ENCODE results near the gene RHOT2.

RHOT2 gene

DNA sequence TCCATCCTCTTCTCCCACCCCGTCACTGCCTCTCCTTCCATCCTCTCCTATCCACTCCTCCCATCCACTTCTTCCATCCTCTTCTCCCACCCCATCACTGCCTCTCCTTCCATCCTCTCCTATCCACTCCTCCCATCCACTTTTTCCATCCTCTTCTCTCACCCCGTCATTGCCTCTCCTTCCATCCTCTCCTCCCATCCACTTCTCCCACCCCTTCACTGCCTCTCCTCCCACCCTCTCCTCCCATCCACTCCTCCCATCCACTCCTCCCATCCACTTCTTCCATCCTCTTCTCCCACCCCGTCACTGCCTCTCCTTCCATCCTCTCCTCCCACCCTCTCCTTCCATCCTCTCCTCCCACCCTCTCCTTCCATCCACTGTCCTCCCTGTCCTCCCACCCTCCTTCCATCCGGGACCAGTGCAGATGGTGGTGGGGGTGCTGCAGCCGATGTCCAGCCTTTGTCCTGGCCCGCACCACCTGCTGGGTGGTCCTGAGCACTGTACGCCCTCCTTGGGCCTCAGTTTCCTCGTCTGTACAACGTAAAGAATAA lies 36.0 kb upstream of the RHOT2 start:
- DNase-seq: no peak

DNA sequence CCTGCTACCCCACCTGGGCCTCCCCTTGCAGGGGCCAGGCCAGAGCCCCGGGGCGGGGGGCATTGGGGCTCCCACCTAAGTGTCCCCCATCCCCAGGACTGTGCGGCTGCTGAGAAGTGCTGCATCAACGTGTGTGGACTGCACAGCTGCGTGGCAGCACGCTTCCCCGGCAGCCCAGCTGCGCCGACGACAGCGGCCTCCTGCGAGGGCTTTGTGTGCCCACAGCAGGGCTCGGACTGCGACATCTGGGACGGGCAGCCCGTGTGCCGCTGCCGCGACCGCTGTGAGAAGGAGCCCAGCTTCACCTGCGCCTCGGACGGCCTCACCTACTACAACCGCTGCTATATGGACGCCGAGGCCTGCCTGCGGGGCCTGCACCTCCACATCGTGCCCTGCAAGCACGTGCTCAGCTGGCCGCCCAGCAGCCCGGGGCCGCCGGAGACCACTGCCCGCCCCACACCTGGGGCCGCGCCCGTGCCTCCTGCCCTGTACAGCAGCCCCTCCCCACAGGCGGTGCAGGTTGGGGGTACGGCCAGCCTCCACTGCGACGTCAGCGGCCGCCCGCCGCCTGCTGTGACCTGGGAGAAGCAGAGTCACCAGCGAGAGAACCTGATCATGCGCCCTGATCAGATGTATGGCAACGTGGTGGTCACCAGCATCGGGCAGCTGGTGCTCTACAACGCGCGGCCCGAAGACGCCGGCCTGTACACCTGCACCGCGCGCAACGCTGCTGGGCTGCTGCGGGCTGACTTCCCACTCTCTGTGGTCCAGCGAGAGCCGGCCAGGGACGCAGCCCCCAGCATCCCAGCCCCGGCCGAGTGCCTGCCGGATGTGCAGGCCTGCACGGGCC lies 35.2 kb upstream of the RHOT2 start:
- DNase-seq: no peak

DNA sequence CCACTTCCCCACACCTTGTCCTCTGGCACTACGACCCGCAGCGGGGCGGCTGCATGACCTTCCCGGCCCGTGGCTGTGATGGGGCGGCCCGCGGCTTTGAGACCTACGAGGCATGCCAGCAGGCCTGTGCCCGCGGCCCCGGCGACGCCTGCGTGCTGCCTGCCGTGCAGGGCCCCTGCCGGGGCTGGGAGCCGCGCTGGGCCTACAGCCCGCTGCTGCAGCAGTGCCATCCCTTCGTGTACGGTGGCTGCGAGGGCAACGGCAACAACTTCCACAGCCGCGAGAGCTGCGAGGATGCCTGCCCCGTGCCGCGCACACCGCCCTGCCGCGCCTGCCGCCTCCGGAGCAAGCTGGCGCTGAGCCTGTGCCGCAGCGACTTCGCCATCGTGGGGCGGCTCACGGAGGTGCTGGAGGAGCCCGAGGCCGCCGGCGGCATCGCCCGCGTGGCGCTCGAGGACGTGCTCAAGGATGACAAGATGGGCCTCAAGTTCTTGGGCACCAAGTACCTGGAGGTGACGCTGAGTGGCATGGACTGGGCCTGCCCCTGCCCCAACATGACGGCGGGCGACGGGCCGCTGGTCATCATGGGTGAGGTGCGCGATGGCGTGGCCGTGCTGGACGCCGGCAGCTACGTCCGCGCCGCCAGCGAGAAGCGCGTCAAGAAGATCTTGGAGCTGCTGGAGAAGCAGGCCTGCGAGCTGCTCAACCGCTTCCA lies 34.4 kb upstream of the RHOT2 start:
- no peak for DNase-seq

DNA sequence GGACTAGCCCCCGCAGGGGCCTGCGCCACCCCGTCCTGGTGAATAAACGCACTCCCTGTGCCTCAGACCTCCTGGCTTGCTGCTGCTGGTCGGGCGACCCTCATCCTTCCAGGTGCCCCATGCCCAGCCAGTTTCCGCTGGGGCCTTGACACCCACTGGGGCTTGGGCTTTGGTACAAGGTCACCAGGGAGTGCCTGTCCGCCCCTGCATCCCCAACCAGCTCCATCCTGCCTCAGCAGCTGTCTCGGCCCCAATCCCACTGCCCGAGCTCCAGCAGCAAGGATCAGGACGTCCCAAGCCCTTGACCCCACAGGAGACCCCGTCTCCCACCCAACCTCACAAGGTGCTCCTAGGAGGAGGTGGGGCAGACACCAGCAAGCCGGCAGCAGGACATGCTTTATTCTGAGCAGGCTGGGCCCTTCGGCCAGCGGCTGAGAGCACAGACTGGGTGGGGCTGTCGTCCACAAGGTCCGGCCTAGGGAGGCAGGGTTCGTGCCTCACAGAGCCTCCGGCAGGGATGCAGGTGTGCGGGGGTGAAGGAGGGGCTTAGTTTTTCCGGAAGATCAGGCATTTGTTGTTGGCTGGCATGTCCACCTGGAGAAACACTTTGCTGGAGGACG lies 33.8 kb upstream of the RHOT2 start:
- no peak for DNase-seq

DNA sequence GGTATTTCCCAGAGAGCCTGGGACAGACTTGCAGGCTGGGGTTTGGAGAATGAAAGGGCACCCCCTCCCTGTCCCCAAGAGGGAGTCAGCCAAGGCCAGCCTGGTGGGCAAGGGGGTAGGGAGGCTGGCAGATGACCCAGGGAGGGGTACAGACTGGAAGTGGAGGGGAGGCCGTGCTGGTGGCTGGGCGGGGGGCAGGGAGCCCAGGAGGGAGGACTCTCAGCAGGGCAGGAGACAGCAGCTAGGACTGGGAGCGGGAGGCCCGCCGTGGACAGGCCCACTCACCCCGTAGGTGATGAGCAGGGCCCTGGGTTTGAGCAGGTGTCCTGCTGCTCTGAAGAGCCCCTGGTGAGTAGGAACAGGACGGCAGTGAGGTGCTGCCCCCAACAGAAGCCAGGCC lies 32.9 kb upstream of the RHOT2 start:
- no peak for DNase-seq

DNA sequence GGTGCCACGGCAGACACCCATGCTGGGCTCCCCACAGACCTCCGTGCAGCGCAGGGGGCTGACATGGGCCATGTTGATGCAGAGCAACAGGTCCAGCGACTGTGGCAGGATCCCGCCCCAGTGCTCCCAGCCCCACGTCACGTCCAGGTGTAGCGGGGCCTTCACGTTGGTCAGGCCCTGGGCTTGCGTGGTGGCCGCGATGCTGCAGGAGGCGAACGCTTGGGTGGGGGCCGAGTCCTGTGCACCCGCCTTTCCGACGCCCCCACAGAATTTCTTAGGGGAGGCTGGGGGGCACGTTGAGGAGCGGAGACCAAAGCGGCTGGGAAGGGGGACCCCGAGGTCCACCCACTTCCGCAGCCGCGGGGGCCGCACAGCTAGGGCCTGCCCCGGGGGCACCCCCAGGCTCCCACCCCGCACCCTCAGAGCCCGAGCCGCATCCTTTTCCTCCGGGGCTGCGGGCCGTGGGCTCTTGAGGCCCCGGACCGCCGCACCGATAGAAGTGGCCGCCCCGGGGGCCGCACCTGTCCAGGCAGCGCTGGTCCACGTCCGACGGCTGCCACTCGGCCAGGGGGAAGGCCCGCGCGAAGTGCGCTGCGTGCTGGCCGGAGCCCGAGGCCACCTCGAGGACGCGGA lies 32.2 kb upstream of the RHOT2 start:
- DNase-seq: no peak

DNA sequence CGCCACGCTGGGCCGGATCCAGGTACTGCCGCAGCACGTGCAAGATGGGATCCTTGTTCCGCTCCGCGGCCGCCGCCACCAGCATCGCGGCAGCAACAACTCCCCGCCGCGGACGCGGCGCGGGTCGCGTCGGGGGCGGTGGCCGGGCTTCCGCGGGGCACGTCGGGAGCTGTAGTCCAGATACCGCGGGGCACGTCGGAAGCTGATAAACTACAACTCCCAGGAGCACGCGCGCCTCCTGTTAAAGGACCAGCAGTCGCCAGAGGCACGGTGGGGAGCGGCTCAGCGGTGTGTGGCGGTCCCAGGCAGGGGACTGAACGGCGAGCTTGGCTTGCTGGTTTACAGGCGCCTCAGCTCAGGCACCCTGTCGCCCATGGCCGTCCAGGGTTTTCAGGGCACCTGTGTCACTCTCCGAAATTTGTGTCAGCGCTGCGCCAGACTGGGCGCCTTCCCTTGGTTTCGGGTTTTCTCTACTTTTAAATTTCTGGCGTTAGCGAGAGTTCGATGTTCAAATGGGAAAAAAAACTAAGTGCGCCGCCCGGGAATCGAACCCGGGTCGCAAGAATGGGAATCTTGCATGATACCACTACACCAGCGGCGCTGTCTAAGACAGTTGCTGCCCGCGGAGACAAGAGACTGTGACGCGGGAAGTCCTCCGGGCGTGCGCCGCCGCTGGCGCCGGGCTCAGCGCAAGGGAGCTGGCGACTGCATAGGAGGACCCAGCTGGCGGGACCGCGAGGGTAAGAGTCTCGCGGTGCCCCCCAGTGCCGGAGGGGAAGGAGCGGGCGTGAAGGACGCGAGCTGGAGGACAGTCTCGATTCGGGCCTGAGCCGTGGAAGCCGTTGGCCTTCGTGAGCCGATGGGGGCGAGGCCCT lies 31.5 kb upstream of the RHOT2 start, which contains the start of gene METTL26:
TSS of gene METTL26 (minus strand) at position 100 of the 875 bp plus-strand sequence. CDS start at position 85, 15 bp downstream.
- DNase-seq: peak; percentile 98

DNA sequence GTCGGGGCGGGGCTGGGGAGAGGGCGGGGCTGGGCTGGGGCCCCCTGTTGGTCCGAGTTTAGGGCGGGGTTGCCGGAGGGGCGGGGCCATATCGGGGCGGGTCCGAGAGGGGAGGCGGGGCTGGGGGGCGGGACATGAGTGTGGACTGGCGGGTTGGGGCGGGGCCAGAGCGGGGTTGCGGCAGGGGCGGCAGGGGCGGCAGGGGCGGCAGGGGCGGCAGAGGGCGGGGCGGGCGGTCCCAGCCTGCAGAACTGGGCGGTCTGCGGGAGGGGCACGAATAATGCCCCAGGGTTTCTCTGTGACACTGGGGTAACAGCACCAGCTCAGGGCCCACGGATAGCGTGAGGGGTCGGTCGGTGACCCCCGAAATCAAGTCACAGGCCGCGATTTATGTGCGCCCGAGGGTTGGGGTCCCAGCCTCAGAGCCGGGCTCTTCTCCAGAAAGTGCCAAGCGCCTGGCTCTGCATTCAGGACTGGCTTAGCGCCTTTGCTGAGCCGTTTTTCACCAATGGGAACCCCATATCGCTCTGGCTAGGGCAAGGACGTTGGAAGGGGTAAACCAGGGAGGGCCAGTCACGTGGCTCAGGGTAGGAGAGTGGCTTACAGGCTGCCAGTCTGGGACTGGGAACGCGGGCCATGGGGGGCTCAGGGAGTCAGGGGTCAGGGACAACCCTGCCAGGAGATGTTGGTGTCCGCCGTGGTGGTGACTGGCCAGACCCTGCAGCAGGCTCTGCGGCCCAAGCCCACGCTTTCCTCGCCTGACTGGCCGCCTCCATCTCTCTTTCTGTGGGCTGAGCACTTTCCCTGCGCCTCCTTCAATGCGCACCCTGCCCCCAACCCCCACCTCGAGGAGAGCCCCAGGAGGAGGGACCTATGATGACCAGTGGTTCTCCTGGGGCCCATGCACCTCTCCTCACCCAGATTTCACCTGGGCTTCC lies 30.6 kb upstream of the RHOT2 start:
- peak; percentile 68 for DNase-seq

DNA sequence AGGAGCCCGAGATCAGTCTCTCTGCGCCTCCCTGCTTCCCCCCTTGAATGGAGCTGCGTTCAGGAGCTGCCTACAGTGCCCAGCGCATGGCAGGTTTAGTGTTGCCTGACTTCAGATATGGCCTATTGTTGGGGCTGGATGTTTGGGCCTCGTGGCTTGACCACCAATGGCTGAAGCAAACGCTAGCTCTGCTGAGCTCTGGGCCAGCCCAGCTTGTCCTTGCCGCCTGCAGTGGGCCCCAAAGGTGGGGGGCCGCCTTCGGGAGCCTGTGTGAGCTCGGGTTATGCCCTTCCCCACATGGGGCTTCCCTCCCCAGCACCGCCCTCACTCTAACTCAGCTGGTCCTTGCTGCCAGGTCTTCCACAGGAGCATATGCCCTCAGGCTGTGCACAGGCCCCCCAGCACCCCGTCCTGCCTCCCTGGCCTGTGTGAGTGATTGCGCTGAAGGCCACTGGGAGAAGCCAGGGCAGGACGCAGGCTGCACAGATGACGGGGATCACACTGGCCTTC lies 29.8 kb upstream of the RHOT2 start:
- no peak for DNase-seq

DNA sequence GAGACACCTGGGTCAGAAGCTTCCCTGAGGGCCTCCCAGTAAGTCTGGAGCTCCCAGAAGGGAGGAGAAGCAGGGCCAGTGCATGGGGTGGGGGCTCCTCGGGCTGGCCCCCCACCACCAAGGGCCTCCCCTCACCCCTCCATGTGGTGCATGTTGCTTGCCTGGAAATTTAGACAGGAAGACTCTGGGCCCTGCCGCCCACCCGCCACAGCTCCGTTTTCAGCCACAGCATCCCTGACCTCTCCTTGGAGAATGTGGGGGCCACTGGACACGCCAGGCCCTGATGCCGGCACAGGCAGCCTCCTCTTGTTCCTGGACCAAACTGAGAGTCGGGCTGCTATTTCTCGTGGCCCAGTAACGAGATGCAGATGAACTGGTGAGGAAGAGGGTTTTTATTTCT lies 29.1 kb upstream of the RHOT2 start:
- DNase-seq: no peak

DNA sequence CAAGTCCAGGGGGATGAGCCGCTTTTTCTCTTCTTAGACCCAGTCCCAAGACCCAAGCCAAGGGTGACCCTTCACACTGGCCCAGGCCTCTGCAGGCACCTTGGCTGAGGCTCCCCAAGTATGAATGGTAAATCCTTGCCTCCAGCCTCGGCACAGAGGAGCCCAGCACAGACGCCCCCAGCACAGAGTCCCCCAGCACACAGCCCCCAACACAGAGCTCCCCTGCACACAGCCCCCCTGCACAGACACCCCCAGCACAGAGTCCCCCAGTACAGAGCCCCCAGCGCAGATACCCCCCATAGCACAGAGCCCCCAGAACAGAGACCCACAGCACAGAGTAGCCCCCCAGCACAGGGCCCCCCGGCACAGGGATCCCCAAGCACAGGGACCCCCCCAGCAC lies 27.3 kb upstream of the RHOT2 start:
- no peak for DNase-seq

DNA sequence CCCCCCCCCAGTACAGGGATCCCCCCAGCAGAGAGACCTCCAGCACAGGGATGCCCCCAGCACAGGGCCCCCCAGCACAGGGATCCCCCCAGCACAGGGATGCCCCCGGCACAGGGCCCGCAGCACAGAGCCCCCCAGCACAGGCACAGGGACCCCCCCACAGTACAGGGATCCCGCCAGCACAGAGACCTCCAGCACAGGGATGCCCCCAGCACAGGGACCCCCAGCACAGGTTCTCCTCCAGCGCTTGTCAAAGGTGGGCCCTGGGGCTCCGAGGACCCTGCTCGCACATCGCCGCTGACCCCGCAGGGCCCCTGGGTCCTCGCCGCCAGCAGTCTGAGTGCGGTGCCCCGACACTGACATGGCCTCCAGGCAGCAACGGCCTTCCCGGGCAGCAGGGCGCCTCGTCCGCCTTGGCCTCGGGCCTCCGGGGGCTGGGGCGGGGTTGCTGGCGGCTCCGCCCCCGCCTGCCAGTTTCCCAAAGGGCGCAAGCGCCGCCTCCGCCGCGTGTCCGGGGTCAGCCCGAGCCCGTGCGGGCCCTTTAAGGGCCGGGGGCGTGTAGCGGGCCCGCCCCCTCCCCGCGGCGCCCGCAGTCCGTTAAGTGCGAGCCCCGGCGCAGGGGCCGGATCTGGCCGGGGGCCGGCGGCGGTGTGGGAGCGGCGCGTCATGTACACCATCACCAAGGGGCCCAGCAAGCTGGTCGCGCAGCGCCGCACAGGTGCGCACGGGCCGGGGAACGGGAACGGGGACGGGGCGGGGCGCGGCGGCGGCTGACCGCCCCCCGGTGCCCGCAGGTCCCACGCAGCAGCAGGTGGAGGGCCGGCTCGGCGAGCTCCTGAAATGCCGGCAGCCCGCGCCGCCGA lies 26.4 kb upstream of the RHOT2 start, which contains the start of gene MCRIP2:
TSS of gene MCRIP2 (plus strand) at position 503 of the 863 bp plus-strand sequence. CDS start at position 667, 164 bp downstream.
- peak; percentile 86 for DNase-seq

DNA sequence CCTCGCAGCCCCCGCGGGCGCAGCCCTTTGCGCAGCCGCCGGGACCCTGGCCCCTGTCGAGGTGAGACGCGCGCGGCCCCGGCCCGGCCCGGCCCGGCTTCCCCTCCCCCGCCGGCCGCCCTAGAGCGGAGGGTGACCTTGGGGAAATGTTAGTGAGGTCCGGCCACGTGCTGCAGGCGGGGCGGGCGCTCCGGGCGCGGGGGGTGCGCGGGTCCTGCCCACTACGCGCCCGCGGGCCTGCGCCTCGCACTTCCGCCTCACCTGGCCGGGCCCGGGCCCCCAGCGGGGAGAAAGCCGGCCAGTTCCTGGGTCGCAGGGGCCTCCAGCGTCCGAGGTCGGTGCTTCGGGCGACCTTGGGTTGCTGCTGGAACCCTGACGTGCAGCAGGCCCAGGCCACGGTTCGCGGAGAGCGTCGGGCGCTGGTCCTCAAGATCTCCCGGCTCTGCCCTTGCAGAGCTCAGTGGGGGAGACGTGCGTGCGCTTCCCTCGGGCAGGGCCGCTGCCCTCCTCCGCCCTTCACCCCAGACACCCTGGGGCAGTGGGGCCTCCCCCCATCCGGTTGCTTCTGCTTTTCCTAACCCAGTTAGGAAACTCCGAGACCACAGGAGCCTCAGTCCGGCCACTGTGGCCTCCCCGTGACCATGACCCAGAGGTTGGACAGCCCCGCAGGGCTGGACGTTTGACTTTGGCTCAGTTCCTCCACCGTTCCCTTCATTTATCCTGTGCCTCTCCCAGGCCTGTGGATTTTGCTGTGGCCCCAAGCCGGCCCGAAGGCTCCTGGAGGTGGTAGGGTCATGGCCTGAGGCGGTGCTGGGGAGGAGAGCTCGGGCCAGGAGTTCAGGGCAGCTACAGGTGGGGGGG lies 25.5 kb upstream of the RHOT2 start:
- DNase-seq: peak; percentile 66

DNA sequence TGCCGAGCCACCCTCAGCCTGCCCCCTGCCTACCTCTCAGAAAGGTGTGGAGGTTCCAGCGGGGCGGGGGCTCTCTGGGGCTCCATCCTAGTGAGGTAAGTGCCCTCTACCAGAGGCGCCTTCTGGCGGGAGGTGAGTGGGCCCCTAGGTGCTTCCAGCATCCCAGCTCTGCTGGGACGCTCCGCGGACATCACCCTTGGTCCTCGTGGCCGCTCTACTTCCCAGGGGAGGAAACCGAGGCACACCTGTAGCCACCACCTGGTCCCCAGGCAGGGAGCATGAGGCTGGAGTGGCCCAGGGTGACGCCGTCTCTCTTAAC lies 24.9 kb upstream of the RHOT2 start:
- no peak for DNase-seq

DNA sequence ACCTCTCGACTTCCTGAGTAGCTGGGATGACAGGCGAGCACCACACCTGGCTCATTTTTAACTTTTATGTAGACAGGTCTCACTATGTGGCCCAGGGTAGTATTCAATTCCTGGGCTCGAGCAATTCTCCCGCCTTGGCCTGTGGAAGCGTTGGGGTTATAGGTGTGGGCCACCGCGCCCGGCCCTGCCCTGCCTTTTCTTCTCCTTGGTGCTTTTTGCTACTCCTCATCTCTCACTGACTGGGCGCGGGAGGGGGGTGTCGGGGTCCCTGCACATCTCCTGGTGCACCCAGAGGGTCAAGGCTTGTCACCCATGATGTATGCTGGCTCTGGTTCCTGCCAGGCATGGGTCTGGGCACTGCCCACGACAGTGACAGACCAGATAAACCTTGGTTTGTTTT lies 23.4 kb upstream of the RHOT2 start:
- DNase-seq: no peak

DNA sequence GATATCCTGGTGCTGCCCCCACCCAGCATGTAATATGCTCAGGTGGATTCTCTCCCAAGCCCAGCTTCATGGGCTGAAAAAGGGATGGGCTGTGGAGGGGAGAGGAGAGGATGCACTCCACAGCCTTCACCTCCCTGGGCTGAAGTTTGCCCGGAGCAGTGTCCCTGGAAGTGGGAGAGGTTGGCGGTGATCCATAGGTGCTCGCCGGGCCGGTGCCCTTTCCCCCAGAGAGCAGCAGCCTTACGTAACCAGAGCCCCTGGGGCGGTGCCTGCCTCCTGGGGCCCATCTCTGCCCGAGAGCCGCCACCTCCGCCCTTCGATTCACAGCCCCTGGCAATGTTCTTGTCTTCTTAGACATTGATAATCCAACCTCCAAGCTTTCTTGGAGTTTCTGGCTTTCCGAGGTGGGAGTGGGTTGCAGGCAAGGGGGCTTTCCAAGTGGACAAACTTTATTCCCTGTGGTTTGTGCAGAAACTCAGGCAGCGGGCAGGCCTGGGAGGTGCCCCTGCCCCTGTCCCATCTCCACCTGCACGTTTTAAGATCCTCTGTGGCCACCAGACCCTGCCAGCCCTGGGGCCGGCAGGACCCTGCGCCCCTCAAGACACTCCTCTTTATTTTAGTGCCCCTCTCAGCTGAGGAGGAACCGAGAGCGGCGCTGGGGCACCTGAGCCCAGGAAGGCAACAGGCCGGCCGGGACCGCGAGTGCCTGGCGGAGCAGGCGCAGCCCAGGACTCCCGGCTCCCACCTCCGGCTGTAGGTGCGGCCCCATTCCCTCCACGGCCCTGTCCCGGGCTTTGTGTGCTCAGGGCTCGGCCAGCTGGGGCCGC lies 21.9 kb upstream of the RHOT2 start:
- DNase-seq: no peak

DNA sequence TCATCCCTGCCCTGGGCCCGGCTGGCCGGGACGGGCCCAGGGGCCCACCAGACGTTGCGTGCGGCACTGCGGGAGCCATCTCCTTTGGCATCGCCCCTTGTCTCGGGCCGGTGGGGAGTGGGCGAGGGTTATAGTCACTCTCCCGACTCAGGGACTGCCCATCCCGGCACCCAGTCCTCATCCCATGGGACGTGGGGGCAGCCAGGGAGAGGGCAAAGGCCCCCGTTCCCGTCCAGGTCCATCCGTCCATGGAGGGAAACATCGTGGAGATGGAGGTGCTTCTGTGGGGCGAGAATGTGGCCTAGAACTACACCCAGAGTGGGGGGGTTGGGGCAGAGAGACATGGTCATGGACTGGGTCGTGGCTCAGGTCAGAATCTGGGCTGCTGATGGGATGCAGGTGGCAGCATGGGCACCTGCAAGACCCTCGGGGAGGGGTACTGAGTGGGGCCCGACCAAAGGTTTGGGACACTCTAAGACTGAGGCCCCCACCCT lies 21.2 kb upstream of the RHOT2 start:
- DNase-seq: no peak

Data from right kidney (tissue), 1 donor.